GM19467 (cell line): ENCODE results near the gene FIZ1.

ENCODE experiments used
- ATAC-seq: cut with Tn5 transposase; IDR thresholded peaks from one replicate; pipeline ENCODE4 v1.9.1; 2021; ENCODE audit warnings: mild to moderate bottlenecking, moderate library complexity; ENCODE audit not compliant: unreplicated experiment

FIZ1 gene

DNA sequence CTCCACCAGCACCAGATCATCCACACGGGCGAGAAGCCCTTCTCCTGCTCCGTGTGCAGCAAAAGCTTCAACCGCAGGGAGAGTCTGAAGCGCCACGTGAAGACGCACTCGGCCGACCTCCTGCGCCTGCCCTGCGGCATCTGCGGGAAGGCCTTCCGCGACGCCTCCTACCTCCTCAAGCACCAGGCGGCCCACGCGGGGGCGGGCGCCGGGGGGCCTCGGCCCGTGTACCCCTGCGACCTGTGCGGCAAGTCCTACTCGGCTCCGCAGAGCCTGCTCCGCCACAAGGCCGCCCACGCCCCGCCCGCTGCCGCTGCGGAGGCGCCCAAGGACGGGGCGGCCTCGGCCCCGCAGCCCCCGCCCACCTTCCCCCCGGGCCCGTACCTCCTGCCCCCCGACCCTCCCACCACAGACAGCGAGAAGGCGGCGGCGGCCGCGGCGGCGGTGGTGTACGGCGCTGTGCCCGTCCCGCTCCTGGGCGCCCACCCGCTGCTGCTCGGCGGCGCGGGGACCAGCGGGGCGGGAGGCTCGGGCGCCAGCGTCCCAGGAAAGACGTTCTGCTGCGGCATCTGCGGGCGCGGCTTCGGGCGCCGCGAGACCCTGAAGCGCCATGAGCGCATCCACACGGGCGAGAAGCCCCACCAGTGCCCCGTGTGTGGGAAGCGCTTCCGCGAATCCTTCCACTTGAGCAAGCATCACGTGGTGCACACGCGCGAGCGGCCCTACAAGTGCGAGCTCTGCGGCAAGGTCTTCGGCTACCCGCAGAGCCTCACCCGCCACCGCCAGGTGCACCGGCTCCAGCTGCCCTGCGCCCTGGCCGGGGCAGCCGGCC, 15.6 kb upstream of the FIZ1 start:
- ATAC-seq = no peak

- ATAC-seq = no peak
Measured at GRCh38 chr19:55613930-55614710, 14.8 kb upstream of the FIZ1 start.

DNA sequence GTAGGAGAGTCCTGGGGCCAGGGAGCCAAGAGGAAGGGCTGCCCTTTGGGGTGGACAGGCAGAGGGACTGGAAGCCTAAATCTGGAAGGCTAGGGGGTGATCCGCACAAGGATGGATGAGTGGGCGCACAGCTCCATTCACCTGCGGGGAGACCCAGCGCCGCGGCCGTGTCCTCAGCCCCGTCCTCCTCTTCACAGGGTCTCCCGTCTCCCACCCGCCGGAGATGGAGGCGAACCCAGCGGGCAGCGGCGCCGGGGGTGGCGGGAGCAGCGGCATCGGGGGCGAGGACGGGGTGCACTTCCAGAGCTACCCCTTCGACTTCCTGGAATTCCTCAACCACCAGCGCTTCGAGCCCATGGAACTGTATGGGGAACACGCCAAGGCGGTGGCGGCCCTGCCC, 14.1 kb upstream of the FIZ1 start:
- no peak for ATAC-seq

DNA sequence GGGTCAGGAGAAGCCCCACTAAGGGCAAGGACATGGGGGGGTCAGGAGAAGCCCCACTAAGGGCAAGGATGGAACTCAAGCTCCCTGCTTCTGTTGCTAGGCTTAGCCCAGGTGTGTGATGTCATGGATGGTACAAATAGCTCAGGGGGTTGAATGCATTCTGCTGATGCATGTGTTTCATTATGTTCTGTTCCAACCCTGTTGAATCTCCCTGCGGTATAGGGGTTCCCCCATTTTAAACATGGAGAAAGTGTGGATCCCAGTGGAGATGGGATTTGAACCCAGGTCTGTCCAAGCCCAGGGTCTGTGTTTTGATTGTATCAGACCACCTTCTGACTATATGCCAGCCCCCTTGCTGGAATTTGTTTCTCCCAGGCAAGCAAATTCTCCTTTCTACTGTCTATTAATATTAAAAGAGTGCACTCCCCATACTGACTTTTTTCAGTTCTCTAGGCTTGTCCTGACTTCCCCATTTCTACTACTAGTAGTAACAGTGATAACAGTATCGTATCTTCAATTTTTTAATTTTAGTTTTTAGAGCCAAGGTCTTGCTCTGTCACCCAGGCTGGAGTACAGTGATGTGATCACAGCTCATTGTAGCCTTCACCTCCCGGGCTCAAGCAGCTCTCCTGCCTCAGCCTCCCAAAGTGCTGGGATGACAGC, 12.8 kb upstream of the FIZ1 start:
- ATAC-seq = no peak

DNA sequence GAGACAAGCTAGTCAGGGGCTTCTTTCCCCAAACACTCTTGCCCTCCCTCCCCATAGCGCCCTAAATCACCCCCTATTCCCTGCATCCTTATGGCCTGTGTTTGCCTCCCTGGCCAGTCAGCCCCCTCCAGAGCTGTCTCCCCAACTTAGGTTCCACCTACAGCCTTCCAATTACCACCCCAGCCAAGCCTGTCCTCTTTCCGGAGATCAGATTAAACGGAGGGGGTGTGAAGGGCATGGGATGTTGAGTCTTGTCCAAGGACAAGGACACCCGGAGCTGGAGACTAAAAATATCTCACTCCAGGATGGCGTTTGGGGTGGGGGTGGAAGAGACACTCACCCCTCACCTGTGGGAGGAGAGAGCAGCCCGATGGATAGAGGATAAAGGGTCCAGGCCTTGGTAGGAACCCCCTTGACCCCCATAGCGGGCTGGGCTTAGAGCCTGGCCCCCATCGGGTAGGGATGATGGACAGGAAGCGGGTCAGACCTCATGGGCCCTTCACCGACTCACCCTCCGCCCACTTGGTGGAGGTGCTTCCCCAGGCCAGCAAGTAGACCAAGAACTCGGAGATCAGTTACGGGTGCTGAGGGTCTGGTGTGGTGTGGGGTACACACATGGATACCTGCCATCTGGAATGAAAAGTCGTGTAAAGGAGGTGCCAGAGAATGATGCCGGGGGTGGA, 12.1 kb upstream of the FIZ1 start:
- no peak for ATAC-seq

- no peak for ATAC-seq
Measured at GRCh38 chr19:55609326-55609725, 10.0 kb upstream of the FIZ1 start.

GRCh38 chr19:55606817-55607216, 7.5 kb upstream of the FIZ1 start:
- ATAC-seq = no peak

DNA sequence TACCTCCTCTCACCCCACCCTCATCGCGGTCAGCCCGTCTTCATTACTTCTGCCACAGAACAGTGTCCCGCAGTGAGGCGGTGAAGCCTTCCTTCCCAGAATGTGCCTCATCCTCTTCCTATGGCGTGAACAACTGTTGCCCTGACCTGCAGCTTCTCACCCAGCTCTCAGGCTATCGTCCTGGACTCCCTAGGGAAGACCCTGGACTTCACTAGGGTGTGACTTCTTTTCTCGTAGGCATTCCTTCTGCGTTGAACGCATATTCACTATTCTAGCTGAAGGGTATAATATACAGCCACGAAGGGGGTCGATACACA, 7.1 kb upstream of the FIZ1 start:
- ATAC-seq = no peak

DNA sequence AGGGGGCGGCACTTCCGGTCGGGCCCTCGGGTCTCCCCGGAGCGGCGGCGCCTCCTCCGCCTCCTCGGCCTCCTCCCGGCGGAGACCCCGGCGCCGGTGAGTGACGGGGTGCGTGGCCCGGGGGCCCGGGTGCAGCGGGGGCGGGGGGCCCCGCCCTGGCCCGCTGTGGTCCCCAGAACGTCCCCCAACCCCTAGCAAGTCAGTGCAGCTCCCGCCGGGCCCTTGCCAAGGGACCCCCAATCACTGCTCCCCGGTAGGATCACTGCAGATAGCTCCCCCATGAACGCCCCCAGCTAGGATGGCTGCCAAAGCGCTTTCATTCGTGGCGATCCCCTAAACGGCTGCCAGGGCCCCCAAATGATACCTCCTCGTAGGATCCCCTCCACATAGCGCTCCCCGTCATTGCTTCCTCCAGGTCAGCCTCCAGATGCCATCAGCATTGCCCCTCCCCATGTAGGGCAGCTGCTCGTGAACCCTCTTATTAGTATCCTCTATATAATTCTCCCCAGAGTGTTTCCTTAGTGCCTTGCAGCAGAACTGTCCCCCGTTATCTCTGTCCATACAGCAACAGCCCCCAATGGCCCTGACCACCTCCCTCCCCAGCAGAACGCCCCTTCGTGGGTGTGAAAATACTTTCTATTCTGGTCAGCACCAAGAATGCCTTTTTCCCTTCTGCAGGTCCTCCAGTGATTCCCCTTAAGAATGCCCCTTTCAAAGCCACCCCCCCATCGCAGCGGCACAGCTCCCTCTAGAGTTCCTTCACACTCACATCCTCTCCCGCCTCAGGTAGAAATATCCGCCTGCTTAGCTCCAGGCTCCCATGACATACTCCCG, 6.5 kb upstream of the FIZ1 start, which contains the start of gene ZNF865:
Gene ZNF865, plus strand, starts transcription at position 11 of the 834 bp plus-strand sequence. CDS start 7,972 bp downstream, outside the sequence.
- ATAC-seq = peak; percentile 26

DNA sequence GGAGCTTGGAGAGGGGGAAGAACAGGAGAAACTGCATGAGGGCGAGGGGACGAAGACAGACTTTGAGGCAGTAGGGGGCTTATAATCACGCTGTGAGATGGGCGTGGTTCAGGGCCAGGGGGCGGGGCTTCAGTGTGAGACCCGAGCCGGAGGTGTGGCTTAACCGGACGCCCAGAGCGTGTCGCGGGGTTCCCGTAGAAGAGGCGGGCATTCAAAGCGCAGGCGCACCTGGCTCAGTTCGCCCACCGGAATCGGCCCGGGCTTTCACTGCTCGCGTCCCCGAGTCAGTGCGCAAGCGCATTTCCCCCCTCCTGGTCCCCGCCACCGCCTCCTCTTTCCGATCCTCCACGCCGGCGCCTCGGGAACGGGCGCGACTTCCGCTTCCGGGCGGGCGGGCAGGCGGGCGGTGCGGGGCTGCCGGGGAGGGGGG, 5.9 kb upstream of the FIZ1 start:
- peak; percentile 69 for ATAC-seq

DNA sequence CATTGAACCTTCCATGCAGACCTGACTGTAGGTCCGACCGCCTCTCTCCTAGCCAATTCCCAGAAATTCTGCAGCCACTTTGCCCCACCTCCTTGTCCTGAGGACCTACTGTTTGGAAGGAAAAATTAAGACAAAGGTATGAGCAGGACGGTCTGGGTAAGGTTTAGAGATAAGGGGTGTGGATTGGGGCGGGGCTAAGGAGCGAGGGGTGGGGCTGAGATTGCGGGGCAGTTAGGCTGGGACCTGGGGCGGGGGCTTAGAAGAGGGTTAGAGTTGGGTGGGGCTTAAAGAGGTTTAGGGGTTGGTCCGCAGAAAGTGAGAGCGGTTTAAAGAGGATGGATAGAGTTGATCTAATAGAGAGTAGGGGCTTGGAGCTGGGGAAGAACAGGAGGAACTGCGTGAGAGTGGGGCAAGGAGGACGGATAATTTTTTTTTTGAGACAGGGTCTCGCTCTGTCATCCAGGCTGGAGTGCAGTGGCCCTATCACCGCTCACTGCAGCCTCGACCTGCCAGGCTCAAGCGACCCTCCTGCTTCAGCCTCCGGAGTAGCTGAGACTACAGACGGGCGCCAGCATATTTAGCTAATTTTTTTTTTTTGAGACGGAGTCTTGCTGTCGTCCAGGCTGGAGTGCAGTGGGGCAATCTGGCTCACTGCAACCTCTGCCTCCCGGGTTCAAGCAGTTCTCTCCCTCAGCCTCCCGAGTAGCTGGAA, 4.4 kb upstream of the FIZ1 start:
- ATAC-seq = no peak

DNA sequence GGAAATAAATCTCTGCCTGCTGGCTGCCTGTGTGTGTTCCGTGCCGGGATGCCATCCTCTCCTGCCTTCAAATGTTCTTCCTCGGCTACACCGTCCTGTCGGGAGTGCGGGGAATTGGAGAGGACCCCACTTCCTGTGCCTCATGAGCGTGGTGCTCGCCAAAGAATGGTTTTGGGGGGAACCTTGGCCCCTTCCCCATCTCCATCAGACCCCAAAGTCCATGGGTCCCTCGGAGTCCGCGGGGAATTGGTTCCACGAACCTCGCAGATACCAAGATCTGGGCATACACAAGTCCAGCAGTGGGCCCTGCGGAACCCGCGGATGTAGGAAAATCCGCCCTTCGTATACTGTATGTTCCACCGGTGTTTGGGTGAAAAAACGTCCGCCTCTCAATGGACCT, 3.8 kb upstream of the FIZ1 start:
- no peak for ATAC-seq

DNA sequence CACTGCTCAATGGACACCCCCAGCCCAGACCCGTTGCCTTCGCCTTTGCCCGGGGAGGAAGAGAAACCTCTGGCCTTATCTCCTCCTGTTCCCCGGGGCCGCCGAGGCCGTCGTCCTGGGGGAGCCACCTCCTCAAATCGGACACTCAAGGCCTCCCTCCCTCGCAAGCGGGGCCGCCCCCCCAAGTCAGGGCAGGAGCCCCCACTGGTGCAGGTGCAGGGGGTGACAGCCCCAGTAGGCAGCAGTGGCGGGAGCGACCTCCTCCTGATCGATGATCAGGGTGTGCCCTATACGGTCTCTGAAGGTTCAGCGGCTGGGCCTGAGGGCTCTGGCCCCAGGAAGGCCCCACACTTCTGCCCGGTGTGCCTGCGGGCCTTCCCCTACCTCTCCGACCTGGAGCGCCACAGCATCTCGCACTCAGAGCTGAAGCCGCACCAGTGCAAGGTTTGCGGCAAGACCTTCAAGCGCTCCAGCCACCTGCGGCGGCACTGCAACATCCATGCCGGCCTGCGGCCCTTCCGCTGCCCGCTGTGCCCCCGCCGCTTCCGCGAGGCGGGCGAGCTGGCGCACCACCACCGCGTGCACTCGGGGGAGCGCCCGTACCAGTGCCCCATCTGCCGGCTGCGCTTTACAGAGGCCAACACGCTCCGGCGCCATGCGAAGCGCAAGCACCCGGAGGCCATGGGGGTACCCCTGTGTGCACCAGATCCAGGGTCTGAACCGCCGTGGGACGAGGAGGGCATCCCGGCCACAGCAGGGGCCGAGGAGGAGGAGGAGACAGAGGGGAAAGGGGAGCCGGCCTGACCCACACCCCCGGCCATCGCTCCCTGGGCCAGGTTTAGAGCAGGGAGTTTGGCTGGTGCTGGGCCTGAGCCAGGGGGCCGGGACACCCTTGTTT, 3.0 kb upstream of the FIZ1 start:
- ATAC-seq = no peak

- no peak for ATAC-seq
Measured at GRCh38 chr19:55601084-55601483, 1.8 kb upstream of the FIZ1 start.

DNA sequence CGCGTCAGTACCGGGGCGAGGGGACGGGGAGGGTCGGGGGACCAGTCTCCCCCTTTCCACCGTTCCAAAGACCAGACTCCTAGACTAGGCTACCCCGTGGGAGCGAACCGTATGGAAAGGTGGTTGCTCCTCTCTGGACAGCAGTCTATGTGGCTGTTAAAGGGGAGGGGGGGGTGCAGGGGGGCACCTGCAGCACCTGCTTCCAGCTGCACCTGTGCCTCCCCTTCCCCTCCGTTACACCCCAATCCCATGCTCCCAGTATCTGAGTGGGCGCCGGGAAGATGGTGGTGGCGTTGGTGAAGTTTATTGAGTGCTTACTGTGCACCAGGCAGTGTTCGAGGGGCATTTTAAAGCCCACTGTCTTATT, 1.3 kb upstream of the FIZ1 start:
- no peak for ATAC-seq

- ATAC-seq = peak; percentile 31
Measured at GRCh38 chr19:55599842-55600661, 735 bp upstream of the FIZ1 start, which contains the start of gene ZNF524. ZNF524 (plus strand) TSS chr19:55600288; CDS start chr19:55602113, 1,825 bp downstream.

DNA sequence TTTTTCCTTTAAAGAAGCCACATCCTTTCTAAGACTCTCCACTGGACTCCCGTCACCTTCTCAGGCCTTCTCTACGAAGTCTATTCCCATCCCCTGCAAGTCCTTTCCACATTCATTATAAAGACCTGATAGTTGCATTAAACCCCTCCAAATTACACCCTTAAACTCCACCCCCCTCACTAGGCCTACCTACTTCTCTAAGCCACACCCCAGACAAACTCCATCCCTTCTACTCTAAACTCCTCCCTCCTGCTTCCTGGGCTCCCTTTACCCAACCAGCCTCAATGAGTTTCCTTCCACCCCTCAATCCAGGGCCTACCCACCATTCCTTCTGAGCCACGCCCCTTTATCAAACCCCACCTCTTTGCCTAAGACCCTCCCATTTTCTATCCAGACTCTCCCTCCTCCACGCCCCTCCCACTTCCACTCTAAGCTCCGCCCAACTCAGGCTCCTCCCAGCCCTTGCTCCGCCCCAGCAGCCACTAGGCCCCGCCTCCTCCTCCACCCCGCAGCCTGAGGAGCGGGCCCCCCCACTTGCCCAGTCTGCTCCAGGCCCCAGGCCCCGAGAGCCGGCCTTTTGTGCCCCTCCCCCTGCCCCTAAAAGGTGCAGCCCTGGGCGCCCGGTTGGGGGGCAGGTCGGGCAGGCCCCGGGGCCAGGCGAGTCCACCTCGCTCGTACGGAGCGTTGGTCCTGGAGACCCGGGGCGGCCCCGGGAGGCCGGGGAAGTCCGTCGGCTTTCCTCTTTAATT, 424 bp downstream of the FIZ1 start:
- peak; percentile 45 for ATAC-seq
